LHCN-M2 (cell line): ENCODE results near the gene ARHGAP25. TPM values are rescaled to one million over a fixed set of nuclear protein-coding genes. Genes with fewer than 3 reads are reported as not detected.

Experiments used
- DNase-seq: peaks from one replicate; pipeline ENCODE4 v3.0.0-alpha.2; 2012; ENCODE audit warnings: low read depth
- total RNA-seq: library from RNA; depleted of rRNA; stranded (reverse); fragments of >200 nt; gene quantifications from 2 replicates; pipeline ENCODE4 v1.2.3, GENCODE V29; 2014

ARHGAP25 gene
- total RNA-seq, 1 experiment from 2014 or later: not detected

- no peak for DNase-seq
These were observed 14.7 kb upstream of the ARHGAP25 start for GRCh38 chr2:68719912-68720311.

GRCh38 chr2:68720665-68721064 lies 13.9 kb upstream of the ARHGAP25 start:
- no peak for DNase-seq

- no peak for DNase-seq
These were observed 13.0 kb upstream of the ARHGAP25 start for GRCh38 chr2:68721482-68722101.

GRCh38 chr2:68722712-68723111 lies 11.9 kb upstream of the ARHGAP25 start:
- no peak for DNase-seq

- no peak for DNase-seq
These were observed 11.4 kb upstream of the ARHGAP25 start for GRCh38 chr2:68723181-68723580.

GRCh38 chr2:68726100-68726499 lies 8.5 kb upstream of the ARHGAP25 start:
- DNase-seq: no peak

GRCh38 chr2:68726608-68727367 lies 7.8 kb upstream of the ARHGAP25 start:
- no peak for DNase-seq

- no peak for DNase-seq
These were observed 6.8 kb upstream of the ARHGAP25 start for GRCh38 chr2:68727683-68728375.

- peak; percentile 16 for DNase-seq
These were observed 3.8 kb upstream of the ARHGAP25 start for GRCh38 chr2:68730828-68731227.

- DNase-seq: no peak
These were observed 2.3 kb upstream of the ARHGAP25 start for GRCh38 chr2:68732036-68732932.

- no peak for DNase-seq
These were observed 1.2 kb upstream of the ARHGAP25 start for GRCh38 chr2:68733365-68733764.

GRCh38 chr2:68734176-68734575 lies 435 bp upstream of the ARHGAP25 start:
- DNase-seq: no peak

- DNase-seq: no peak
These were observed 1.5 kb downstream of the ARHGAP25 start for GRCh38 chr2:68736086-68736485.

- no peak for DNase-seq
These were observed 3.1 kb downstream of the ARHGAP25 start for GRCh38 chr2:68737711-68738110.

- DNase-seq: no peak
These were observed 4.4 kb downstream of the ARHGAP25 start for GRCh38 chr2:68738906-68739594.

- no peak for DNase-seq
These were observed 5.2 kb downstream of the ARHGAP25 start for GRCh38 chr2:68739595-68740399.

GRCh38 chr2:68740400-68740914 lies 5.8 kb downstream of the ARHGAP25 start:
- no peak for DNase-seq

- no peak for DNase-seq
These were observed 6.6 kb downstream of the ARHGAP25 start for GRCh38 chr2:68741238-68741637.

GRCh38 chr2:68741805-68742306 lies 7.2 kb downstream of the ARHGAP25 start:
- DNase-seq: no peak
